OCI-LY7 (cell line): Measurements from ENCODE around the gene TMEM184B.

Source experiments
- EZH2phosphoT487 ChIP-seq: fragments of 200-600 bp; sonication (generic); IDR thresholded peaks from 2 replicates; pipeline ENCODE4 v1.6.1; 2018; ENCODE audit warnings: low read depth, borderline replicate concordance, mild to moderate bottlenecking, mixed run types, antibody characterized with exemption, low read length, moderate library complexity, mixed read lengths
- TF ChIP-seq, protein P1 (sequence below): fragments of 200-600 bp; sonication (generic); conservative IDR thresholded peaks from 2 replicates; pipeline ENCODE4 v1.5.1; 2014; ENCODE audit warnings: mild to moderate bottlenecking, antibody characterized with exemption, low read length, moderate library complexity, mixed read lengths

DNA sequence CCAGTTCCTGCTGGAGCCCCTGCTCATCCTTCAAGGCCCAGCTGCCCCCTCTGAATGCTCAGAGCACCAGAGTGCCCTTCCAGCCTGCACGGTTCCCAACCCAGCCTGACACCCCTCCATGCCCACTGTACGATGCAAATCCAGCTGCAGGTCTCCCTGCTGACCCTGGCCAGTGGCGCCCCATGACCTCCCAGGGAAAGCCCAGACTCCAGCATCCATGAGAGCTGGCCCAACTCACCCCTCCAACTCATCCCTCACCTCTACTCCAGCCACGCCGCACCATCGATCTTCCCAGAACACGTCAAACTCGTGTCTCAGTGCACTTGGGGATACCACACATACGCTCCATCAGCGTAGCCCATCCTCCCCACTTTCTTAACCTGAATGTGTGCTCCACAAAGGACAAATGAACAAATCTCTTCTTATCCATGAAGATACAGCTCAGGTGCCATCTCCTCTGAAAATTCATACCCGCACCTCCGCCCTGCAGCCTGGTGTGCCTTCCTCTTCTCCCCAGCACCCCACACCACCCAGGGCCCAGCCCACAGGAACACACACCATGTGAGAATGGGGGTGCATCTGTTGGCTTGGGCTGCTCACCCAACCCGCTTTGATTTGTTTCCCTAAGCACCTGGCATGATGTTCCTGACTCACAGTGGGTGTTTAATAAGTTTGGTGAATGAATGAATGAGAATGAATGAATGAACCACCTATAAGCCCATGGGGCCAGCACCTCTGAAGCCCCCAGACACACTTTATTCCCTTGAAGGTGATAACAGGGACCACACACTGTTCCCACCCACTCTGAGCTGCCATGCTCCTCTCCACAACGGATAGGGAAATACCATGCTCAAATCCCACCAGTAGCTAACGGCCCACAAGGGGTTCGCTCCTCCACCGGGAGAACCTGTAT is 97.3 kb downstream of the TMEM184B start:
- TF ChIP-seq, protein P1, sequence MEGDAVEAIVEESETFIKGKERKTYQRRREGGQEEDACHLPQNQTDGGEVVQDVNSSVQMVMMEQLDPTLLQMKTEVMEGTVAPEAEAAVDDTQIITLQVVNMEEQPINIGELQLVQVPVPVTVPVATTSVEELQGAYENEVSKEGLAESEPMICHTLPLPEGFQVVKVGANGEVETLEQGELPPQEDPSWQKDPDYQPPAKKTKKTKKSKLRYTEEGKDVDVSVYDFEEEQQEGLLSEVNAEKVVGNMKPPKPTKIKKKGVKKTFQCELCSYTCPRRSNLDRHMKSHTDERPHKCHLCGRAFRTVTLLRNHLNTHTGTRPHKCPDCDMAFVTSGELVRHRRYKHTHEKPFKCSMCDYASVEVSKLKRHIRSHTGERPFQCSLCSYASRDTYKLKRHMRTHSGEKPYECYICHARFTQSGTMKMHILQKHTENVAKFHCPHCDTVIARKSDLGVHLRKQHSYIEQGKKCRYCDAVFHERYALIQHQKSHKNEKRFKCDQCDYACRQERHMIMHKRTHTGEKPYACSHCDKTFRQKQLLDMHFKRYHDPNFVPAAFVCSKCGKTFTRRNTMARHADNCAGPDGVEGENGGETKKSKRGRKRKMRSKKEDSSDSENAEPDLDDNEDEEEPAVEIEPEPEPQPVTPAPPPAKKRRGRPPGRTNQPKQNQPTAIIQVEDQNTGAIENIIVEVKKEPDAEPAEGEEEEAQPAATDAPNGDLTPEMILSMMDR = no peak
- TF ChIP-seq EZH2phosphoT487 = no peak
